ENCODE results near the gene STXBP6. TPM values are rescaled to one million over a fixed set of nuclear protein-coding genes. Genes with fewer than 3 reads are reported as not detected.

Gene STXBP6
- total RNA-seq, 1 experiment from 2014 or later: not detected

GRCh38 chr14:24925771-24926374 lies 124.1 kb downstream of the STXBP6 start:
- Histone ChIP-seq H3K4me3 (ENCODE audit: low read depth in 2 of 2, low read length in 2 of 2) (no peak overlapping the region), H3K36me3 (ENCODE audit: control insufficient read depth, insufficient read depth, low read length) (no peaks in the 10 kb centered on the region), H3K4me1 (ENCODE audit: control insufficient read depth, insufficient read depth, low read length) (no peaks in the 10 kb centered on the region), H3K27ac (ENCODE audit: low read length) (no peak overlapping the region), H3K27me3 (ENCODE audit: control insufficient read depth, insufficient read depth, low read length) (no peaks in the 10 kb centered on the region), H3K9me3 (ENCODE audit: control insufficient read depth, insufficient read depth, low read depth, low read length) (no peaks in the 10 kb centered on the region)
- ChIA-PET POLR2A (no interaction called here), CTCF (no interaction called here)
- no TSS peak for BruUV-seq (replicated peaks)
- TF ChIP-seq SIN3A (IDR thresholded peaks at IDR 0.05; ENCODE audit: borderline replicate concordance, insufficient read depth, low read depth, low read length): no peak
- no peak for TF ChIP-seq TCF7L2 (IDR thresholded peaks at IDR 0.05; ENCODE audit: low read depth, low read length)
- no peak for TF ChIP-seq CTCF (IDR thresholded peaks at IDR 0.05)
- no peak for TF ChIP-seq REST (IDR thresholded peaks at IDR 0.05; ENCODE audit: insufficient read depth in 1 of 2, low read depth in 2 of 2, low read length in 1 of 2)
- DNase-seq (ENCODE audit: low read depth, low spot score) (no peak), ATAC-seq (no peak)
- intact Hi-C loops (cut with micrococcal nuclease; ENCODE audit: unreplicated experiment): no loop called here
- in situ Hi-C loops (cut with HindIII; ENCODE audit: low pct_unique_long_range_greater_than_20kb, low sequenced_read_pairs): no loop called here

GRCh38 chr14:24924544-24924943 lies 125.4 kb downstream of the STXBP6 start:
- H3K27ac ChIP-seq (ENCODE audit: low read length): no peak overlapping the region
- ChIA-PET CTCF (no interaction called here), POLR2A (no interaction called here)
- no peaks in the 10 kb centered on the region for H3K4me1 ChIP-seq (ENCODE audit: control insufficient read depth, insufficient read depth, low read length)
- in situ Hi-C loops (cut with HindIII; ENCODE audit: low pct_unique_long_range_greater_than_20kb, low sequenced_read_pairs): no loop called here
- DNase-seq (ENCODE audit: low read depth, low spot score) (no peak), ATAC-seq (no peak)
- BruUV-seq (replicated peaks): no TSS peak
- TF ChIP-seq SIN3A (IDR thresholded peaks at IDR 0.05; ENCODE audit: borderline replicate concordance, insufficient read depth, low read depth, low read length) (no peak), POLR2AphosphoS5 (IDR thresholded peaks at IDR 0.05; ENCODE audit: low read depth, low read length) (no peak), TCF7L2 (IDR thresholded peaks at IDR 0.05; ENCODE audit: low read depth, low read length) (no peak)
- intact Hi-C loops (cut with micrococcal nuclease; ENCODE audit: unreplicated experiment): no loop called here
- H3K27me3 ChIP-seq (ENCODE audit: control insufficient read depth, insufficient read depth, low read length): no peaks in the 10 kb centered on the region
- no peaks in the 10 kb centered on the region for H3K36me3 ChIP-seq (ENCODE audit: control insufficient read depth, insufficient read depth, low read length)
- no peak overlapping the region for H3K4me3 ChIP-seq (ENCODE audit: low read depth in 2 of 2, low read length in 2 of 2)
- no peaks in the 10 kb centered on the region for H3K9me3 ChIP-seq (ENCODE audit: control insufficient read depth, insufficient read depth, low read depth, low read length)

- no peak for TF ChIP-seq SIN3A (IDR thresholded peaks at IDR 0.05; ENCODE audit: borderline replicate concordance, insufficient read depth, low read depth, low read length)
- no peak for TF ChIP-seq CTCF (IDR thresholded peaks at IDR 0.05)
- no peak for TF ChIP-seq REST (IDR thresholded peaks at IDR 0.05; ENCODE audit: insufficient read depth in 1 of 2, low read depth in 2 of 2, low read length in 1 of 2)
- no peak for TF ChIP-seq POLR2AphosphoS5 (IDR thresholded peaks at IDR 0.05; ENCODE audit: low read depth, low read length)
- no peak for TF ChIP-seq TCF7L2 (IDR thresholded peaks at IDR 0.05; ENCODE audit: low read depth, low read length)
- no peak overlapping the region for H3K4me3 ChIP-seq (ENCODE audit: low read depth in 2 of 2, low read length in 2 of 2)
- no peak overlapping the region for H3K27ac ChIP-seq (ENCODE audit: low read length)
- no peaks in the 10 kb centered on the region for H3K9me3 ChIP-seq (ENCODE audit: control insufficient read depth, insufficient read depth, low read depth, low read length)
- H3K4me1 ChIP-seq (ENCODE audit: control insufficient read depth, insufficient read depth, low read length): no peaks in the 10 kb centered on the region
- POLR2A ChIA-PET: no interaction called here
- no TSS peak for BruUV-seq (replicated peaks)
- H3K27me3 ChIP-seq (ENCODE audit: control insufficient read depth, insufficient read depth, low read length): no peaks in the 10 kb centered on the region
- in situ Hi-C loops (cut with HindIII; ENCODE audit: low pct_unique_long_range_greater_than_20kb, low sequenced_read_pairs) (no loop called here), intact Hi-C loops (cut with micrococcal nuclease; ENCODE audit: unreplicated experiment) (no loop called here)
- DNase-seq (ENCODE audit: low read depth, low spot score): no peak
- no peak for ATAC-seq
- CTCF ChIA-PET: no interaction called here
- H3K36me3 ChIP-seq (ENCODE audit: control insufficient read depth, insufficient read depth, low read length): no peaks in the 10 kb centered on the region
Measured at GRCh38 chr14:24921903-24922302, 128.0 kb downstream of the STXBP6 start.
